HEK293 (cell line): ENCODE measurements around the gene NFKBIE.

ENCODE experiments used
- FEZF1 ChIP-seq: fragments of 450-650 bp; formaldehyde crosslinking; IDR thresholded peaks from 2 replicates; pipeline ENCODE4 v1.5.1; 2016; ENCODE audit warnings: missing biosample characterization, missing genetic modification characterization
- GLI4 ChIP-seq: fragments of 450-650 bp; formaldehyde crosslinking; IDR thresholded peaks from 2 replicates; pipeline ENCODE4 v1.5.1; 2016; ENCODE audit warnings: missing biosample characterization, missing genetic modification characterization
- KLF1 ChIP-seq: fragments of 450-650 bp; formaldehyde crosslinking; IDR thresholded peaks from 2 replicates; pipeline ENCODE4 v1.5.1; 2016; ENCODE audit warnings: missing biosample characterization, missing genetic modification characterization
- KLF9 ChIP-seq: fragments of 450-650 bp; formaldehyde crosslinking; IDR thresholded peaks from 2 replicates; pipeline ENCODE4 v1.5.1; 2016; ENCODE audit warnings: missing biosample characterization, missing genetic modification characterization, low read depth
- OSR2 ChIP-seq: fragments of 450-650 bp; formaldehyde crosslinking; IDR thresholded peaks from 2 replicates; pipeline ENCODE4 v1.5.1; 2016; ENCODE audit warnings: missing biosample characterization, missing genetic modification characterization
- SALL2 ChIP-seq: fragments of 450-650 bp; formaldehyde crosslinking; IDR thresholded peaks from 2 replicates; pipeline ENCODE4 v1.5.0; 2017; ENCODE audit warnings: missing biosample characterization, mild to moderate bottlenecking, missing genetic modification characterization, borderline replicate concordance
- ZFP41 ChIP-seq: fragments of 450-650 bp; formaldehyde crosslinking; IDR thresholded peaks from 2 replicates; pipeline ENCODE4 v1.5.1; 2016; ENCODE audit warnings: missing biosample characterization, missing genetic modification characterization, borderline replicate concordance
- ZNF16 ChIP-seq: fragments of 450-650 bp; formaldehyde crosslinking; IDR thresholded peaks from 2 replicates; pipeline ENCODE4 v1.5.1; 2016; ENCODE audit warnings: low read depth, missing biosample characterization, missing genetic modification characterization
- ZNF311 ChIP-seq: fragments of 450-650 bp; formaldehyde crosslinking; IDR thresholded peaks from 2 replicates; pipeline ENCODE4 v1.5.1; 2017; ENCODE audit warnings: missing biosample characterization, missing genetic modification characterization, borderline replicate concordance
- ZNF610 ChIP-seq: fragments of 450-650 bp; formaldehyde crosslinking; IDR thresholded peaks from 2 replicates; pipeline ENCODE4 v1.5.1; 2016; ENCODE audit warnings: missing biosample characterization, missing genetic modification characterization, borderline replicate concordance
- ZNF658 ChIP-seq: fragments of 450-650 bp; formaldehyde crosslinking; IDR thresholded peaks from 2 replicates; pipeline ENCODE4; 2016; ENCODE audit warnings: missing biosample characterization, missing genetic modification characterization
- ZNF670 ChIP-seq: fragments of 450-650 bp; formaldehyde crosslinking; IDR thresholded peaks from 2 replicates; pipeline ENCODE4 v1.5.1; 2016; ENCODE audit warnings: missing biosample characterization, missing genetic modification characterization, low read depth
- ZNF747 ChIP-seq: fragments of 450-650 bp; formaldehyde crosslinking; IDR thresholded peaks from 2 replicates; pipeline ENCODE4 v1.5.1; 2016; ENCODE audit warnings: missing biosample characterization, missing genetic modification characterization
- TF ChIP-seq, protein P1 (sequence below): fragments of 450-650 bp; formaldehyde crosslinking; IDR thresholded peaks from 2 replicates; pipeline ENCODE4 v1.5.1; 2016; ENCODE audit warnings: missing biosample characterization, missing genetic modification characterization
- TF ChIP-seq, protein P2 (sequence below): fragments of 450-650 bp; formaldehyde crosslinking; IDR thresholded peaks from 2 replicates; pipeline ENCODE4 v1.5.1; 2016; ENCODE audit warnings: missing biosample characterization, missing genetic modification characterization
- TF ChIP-seq, protein P3 (sequence below): fragments of 450-650 bp; formaldehyde crosslinking; IDR thresholded peaks from 2 replicates; pipeline ENCODE4 v1.5.1; 2017; ENCODE audit warnings: missing biosample characterization, missing genetic modification characterization
- TF ChIP-seq, protein P4 (sequence below): fragments of 450-650 bp; formaldehyde crosslinking; IDR thresholded peaks from 2 replicates; pipeline ENCODE4 v1.5.1; 2017; ENCODE audit warnings: missing biosample characterization, missing genetic modification characterization
- TF ChIP-seq, protein P5 (sequence below): fragments of 450-650 bp; formaldehyde crosslinking; IDR thresholded peaks from 2 replicates; pipeline ENCODE4 v1.5.1; 2016; ENCODE audit warnings: missing biosample characterization, missing genetic modification characterization
- TF ChIP-seq, protein P6 (sequence below): fragments of 450-650 bp; formaldehyde crosslinking; IDR thresholded peaks from 2 replicates; pipeline ENCODE4; 2016; ENCODE audit warnings: missing biosample characterization, missing genetic modification characterization

NFKBIE gene

DNA sequence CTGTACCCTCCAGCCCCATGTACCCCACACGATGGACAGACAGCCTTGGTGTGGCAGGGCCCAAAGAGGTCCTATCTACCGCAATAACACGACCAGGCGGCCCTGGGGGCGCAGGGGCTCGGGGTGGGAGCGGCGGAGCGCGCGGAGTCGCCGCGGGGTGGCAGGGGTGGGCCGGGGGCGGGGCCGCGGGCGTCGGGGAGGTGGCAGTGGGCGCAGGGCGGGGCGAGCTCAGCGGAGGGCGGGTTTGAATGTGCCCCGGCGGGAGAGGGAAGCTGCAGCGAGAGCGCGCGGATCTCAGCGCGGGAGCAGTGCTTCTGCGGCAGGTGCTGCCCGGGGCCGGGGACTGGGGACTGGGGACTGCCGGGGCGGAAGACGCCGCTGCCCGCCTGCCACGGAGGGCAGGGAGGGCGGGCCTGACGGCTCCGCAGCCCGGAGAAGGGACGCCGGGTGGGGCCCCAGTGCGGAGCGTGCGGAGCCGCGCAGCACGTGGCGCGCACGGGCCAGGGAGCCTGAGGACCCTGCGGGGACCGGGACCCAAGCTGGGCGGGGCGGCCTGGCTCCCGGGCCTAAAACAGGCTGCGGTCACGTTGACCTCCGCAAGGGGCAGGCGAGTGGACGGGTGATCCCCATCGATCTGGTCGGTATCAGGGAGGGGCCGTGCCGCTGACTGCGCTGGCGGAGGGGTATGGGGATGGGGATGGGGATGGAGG lies 41.9 kb downstream of the NFKBIE start, which contains the start of gene SLC29A1 (continued):
- no peak for TF ChIP-seq FEZF1 (tag by site-specific recombination)
- no peak for TF ChIP-seq ZNF658 (tag by site-specific recombination)
- TF ChIP-seq GLI4 (tag by site-specific recombination): no peak
- TF ChIP-seq, protein P1, sequence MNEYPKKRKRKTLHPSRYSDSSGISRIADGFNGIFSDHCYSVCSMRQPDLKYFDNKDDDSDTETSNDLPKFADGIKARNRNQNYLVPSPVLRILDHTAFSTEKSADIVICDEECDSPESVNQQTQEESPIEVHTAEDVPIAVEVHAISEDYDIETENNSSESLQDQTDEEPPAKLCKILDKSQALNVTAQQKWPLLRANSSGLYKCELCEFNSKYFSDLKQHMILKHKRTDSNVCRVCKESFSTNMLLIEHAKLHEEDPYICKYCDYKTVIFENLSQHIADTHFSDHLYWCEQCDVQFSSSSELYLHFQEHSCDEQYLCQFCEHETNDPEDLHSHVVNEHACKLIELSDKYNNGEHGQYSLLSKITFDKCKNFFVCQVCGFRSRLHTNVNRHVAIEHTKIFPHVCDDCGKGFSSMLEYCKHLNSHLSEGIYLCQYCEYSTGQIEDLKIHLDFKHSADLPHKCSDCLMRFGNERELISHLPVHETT (tag by site-specific recombination): no peak
- peak; percentile 49 for TF ChIP-seq KLF1 (tag by site-specific recombination)
- no peak for TF ChIP-seq ZNF610 (tag by site-specific recombination)
- no peak for TF ChIP-seq ZNF16
- no peak for TF ChIP-seq ZNF747 (tag by site-specific recombination)
- no peak for TF ChIP-seq ZFP41 (tag by site-specific recombination)
- TF ChIP-seq ZNF311 (tag by site-specific recombination): no peak
- TF ChIP-seq ZNF670: no peak
- TF ChIP-seq, protein P2, sequence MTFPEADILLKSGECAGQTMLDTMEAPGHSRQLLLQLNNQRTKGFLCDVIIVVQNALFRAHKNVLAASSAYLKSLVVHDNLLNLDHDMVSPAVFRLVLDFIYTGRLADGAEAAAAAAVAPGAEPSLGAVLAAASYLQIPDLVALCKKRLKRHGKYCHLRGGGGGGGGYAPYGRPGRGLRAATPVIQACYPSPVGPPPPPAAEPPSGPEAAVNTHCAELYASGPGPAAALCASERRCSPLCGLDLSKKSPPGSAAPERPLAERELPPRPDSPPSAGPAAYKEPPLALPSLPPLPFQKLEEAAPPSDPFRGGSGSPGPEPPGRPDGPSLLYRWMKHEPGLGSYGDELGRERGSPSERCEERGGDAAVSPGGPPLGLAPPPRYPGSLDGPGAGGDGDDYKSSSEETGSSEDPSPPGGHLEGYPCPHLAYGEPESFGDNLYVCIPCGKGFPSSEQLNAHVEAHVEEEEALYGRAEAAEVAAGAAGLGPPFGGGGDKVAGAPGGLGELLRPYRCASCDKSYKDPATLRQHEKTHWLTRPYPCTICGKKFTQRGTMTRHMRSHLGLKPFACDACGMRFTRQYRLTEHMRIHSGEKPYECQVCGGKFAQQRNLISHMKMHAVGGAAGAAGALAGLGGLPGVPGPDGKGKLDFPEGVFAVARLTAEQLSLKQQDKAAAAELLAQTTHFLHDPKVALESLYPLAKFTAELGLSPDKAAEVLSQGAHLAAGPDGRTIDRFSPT (tag by site-specific recombination): peak; percentile 40; the same call in 1 of the 2 replicates
- TF ChIP-seq, protein P3, sequence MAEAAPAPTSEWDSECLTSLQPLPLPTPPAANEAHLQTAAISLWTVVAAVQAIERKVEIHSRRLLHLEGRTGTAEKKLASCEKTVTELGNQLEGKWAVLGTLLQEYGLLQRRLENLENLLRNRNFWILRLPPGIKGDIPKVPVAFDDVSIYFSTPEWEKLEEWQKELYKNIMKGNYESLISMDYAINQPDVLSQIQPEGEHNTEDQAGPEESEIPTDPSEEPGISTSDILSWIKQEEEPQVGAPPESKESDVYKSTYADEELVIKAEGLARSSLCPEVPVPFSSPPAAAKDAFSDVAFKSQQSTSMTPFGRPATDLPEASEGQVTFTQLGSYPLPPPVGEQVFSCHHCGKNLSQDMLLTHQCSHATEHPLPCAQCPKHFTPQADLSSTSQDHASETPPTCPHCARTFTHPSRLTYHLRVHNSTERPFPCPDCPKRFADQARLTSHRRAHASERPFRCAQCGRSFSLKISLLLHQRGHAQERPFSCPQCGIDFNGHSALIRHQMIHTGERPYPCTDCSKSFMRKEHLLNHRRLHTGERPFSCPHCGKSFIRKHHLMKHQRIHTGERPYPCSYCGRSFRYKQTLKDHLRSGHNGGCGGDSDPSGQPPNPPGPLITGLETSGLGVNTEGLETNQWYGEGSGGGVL (tag by site-specific recombination): peak; percentile 50; the same call in 1 of the 2 replicates
- TF ChIP-seq, protein P4, sequence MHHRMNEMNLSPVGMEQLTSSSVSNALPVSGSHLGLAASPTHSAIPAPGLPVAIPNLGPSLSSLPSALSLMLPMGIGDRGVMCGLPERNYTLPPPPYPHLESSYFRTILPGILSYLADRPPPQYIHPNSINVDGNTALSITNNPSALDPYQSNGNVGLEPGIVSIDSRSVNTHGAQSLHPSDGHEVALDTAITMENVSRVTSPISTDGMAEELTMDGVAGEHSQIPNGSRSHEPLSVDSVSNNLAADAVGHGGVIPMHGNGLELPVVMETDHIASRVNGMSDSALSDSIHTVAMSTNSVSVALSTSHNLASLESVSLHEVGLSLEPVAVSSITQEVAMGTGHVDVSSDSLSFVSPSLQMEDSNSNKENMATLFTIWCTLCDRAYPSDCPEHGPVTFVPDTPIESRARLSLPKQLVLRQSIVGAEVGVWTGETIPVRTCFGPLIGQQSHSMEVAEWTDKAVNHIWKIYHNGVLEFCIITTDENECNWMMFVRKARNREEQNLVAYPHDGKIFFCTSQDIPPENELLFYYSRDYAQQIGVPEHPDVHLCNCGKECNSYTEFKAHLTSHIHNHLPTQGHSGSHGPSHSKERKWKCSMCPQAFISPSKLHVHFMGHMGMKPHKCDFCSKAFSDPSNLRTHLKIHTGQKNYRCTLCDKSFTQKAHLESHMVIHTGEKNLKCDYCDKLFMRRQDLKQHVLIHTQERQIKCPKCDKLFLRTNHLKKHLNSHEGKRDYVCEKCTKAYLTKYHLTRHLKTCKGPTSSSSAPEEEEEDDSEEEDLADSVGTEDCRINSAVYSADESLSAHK (tag by site-specific recombination): 0 out of 2 replicates have a peak, but pooled peaks have one; percentile 21
- peak; percentile 63; the same call in 1 of the 2 replicates for TF ChIP-seq OSR2 (tag by site-specific recombination)
- TF ChIP-seq, protein P5, sequence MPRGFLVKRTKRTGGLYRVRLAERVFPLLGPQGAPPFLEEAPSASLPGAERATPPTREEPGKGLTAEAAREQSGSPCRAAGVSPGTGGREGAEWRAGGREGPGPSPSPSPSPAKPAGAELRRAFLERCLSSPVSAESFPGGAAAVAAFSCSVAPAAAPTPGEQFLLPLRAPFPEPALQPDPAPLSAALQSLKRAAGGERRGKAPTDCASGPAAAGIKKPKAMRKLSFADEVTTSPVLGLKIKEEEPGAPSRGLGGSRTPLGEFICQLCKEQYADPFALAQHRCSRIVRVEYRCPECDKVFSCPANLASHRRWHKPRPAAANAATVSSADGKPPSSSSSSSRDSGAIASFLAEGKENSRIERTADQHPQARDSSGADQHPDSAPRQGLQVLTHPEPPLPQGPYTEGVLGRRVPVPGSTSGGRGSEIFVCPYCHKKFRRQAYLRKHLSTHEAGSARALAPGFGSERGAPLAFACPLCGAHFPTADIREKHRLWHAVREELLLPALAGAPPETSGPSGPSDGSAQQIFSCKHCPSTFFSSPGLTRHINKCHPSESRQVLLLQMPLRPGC (tag by site-specific recombination): no peak
- peak; percentile 43 for TF ChIP-seq KLF9 (tag by site-specific recombination)
- TF ChIP-seq, protein P6, sequence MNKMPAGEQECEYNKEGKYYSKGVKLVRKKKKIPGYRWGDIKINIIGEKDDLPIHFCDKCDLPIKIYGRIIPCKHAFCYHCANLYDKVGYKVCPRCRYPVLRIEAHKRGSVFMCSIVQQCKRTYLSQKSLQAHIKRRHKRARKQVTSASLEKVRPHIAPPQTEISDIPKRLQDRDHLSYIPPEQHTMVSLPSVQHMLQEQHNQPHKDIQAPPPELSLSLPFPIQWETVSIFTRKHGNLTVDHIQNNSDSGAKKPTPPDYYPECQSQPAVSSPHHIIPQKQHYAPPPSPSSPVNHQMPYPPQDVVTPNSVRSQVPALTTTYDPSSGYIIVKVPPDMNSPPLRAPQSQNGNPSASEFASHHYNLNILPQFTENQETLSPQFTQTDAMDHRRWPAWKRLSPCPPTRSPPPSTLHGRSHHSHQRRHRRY (tag by site-specific recombination): no peak
- TF ChIP-seq SALL2: no peak
- TF ChIP-seq, all 188 proteins: peak for 33
